Measurements from ENCODE around the gene C1GALT1C1.
"Not testable (repeated sequence)": the region's sequence is repeated elsewhere in the genome, so short reads cannot be mapped to it uniquely, and the experiment has no call there.

C1GALT1C1 gene

DNA sequence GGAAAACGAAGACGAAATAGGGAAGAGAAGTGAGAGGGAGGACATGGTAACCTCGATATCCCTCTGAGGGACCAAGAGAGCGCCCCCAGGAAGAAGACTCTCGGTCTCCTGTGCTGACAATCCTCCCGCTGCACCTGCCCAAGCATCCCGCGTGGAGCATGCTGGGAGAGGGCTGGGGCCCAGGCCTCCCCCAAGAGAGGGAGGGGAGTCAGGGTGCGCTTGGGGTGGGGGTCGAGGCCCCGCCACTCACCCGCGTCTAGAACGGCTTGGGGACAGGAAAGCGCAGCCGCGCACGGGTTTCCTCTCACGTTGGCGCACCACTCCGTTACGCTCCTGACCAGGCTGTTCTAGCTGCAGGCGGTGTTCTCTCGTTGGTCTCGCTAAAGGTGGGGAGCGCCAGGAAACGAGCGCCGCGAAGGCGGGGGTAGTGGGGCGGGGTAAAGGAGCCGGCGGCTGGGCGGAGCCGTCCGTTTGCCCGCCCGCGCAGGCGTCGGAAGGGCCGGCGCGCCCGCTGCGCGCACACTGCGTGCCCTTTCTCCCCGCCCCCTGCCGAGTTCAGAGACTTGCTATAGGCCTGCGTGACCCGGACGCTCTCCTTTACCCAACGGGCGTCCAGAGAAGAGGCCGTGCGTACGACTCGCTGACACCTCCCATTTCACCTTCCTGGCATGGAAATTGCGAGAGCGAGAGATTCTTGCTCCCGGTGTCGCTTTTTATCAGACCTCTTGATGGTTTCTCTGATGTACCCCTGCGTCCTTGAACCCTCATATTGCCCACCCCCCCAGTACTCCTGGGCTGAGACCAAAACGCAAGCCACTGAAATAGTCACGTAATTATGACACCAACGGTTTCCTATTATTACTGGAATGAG lies at the start of gene C1GALT1C1:
Gene C1GALT1C1, minus strand, starts transcription at position 388 of the 871 bp plus-strand sequence. CDS start 2,888 bp downstream, outside the sequence.
- DNase-seq (ENCODE audit: low read depth) = peak; percentile 82

GRCh38 chrX:120677004-120677652 lies 47.3 kb upstream of the C1GALT1C1 start:
- no peak for DNase-seq (ENCODE audit: low read depth)

DNA sequence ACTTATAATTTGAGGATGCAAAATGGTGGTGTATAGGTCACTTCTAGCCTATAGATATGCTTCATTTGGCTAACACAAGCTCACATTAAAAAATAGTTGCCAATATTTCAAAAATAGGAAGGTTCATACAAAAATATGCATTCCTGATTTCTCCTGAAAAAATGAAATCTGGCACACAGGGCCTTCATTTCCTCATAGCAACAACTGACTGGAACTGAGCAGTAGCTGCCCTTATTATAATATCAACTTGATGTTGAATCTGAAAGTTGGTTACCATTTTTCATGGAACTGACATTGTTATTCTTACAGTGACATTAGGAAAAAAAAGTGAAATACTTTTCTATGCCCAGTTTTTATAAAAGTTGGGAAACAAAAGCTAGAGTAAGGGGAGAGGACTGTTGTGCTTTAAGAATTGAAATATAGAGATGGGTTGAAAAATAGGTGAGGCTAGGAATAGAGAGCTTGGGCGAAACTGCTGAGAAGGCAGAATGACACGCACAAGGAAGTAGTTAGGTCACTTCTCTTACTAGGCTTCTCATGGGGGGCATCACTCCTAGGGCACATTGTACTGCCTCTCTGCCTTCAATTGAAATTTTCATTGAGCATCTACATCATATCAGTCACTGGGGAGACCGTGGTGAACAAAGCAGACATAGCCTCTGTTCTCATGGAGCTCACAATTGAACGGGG lies 43.1 kb upstream of the C1GALT1C1 start:
- no peak for DNase-seq (ENCODE audit: low read depth)

DNA sequence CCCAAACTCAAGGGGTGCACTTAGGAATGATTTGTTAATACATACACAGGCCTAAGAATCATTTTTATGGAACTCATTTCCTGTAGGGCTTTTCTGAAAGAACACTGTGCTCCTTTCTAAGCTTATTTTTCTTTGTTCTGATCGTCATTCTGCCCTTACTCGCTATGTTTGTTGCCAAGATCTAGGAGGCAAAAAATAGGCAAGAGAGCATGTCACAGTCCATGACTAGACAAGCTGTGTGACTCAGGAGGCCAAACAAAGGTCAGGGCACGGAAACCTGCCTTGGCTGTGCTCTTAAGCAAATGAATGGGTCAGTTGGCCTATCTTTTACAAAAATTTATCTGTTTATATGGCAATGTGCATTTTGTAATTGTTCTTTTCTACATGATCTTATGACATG lies 42.5 kb upstream of the C1GALT1C1 start:
- no peak for DNase-seq (ENCODE audit: low read depth)

DNA sequence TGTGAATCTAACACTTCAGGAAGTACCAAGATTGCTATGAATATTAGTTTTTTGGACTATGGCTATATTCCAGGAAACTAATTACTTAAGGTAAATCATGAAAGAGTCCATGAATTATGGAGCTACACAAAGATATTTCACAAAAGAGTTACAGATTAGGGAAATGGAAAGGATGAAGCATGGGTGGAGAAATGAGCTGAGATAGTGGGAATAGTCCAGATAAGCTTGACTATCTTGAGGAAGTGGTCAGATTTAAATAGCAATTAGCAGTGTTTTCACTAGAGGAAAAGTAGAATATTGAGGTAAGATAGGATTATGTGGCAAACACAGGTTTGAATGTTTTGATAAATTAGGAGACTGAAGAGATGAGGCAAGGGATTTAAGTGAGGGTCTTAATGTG lies 42.1 kb upstream of the C1GALT1C1 start:
- DNase-seq (ENCODE audit: low read depth) = no peak

DNA sequence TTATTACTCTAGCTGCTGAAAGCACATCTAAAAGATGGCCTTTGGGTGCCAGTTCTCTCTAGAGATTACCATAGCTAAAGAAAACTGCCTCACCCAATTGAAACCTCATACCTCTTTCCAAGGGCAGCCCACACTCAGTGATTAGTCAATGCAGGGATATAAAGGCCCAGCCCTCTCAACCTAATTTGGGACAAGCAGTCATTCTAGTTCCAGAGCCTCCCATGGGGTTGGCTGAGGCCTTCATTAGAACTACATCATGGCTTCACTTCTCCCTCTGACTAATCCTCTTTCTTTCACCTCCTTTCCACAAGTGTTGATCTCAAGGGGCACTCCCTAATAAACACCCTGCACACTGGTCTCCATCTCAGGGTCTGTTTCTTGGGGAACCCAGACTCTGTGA lies 38.5 kb upstream of the C1GALT1C1 start:
- DNase-seq (ENCODE audit: low read depth) = no peak

DNA sequence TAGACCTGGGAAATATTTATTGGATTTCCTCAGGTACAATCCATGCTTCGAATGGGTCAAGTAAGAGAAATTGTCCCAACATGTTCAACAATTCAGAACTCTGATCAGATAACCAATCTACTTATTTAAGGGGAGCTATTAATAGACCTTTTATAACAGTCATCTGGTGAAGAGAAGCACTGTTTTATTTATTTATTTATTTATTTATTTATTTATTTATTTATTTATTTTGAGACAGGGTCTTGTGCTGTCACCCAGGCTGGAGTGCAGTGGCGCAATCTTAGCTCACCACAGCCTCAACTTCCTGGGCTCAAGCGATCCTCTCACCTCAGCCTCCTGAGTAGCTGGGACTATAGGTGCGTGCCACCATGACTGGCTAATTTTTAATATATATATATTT lies 34.7 kb upstream of the C1GALT1C1 start:
- DNase-seq (ENCODE audit: low read depth) = not testable (repeated sequence)

DNA sequence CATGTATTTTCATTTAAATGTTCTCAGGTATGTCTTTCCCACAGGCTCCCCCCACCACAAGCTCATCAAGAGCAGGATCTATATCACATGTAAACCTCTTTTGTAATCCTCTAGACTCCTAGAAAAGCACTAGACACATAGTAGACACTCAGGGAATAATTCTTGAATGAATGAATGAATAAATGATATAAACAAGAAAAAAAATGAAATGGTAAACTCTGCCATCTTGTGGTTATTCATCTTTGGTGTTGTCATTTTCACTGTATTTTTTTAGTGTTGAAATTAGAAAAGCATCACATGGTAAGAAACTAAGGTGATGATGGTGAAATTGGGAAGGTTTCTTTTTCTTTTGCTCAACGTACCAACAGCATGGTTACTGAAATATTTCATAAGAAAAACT lies 34.2 kb upstream of the C1GALT1C1 start:
- no peak for DNase-seq (ENCODE audit: low read depth)

GRCh38 chrX:120662662-120663061 lies 32.8 kb upstream of the C1GALT1C1 start:
- DNase-seq (ENCODE audit: low read depth) = no peak

GRCh38 chrX:120660637-120661036 lies 30.8 kb upstream of the C1GALT1C1 start:
- DNase-seq (ENCODE audit: low read depth) = no peak

DNA sequence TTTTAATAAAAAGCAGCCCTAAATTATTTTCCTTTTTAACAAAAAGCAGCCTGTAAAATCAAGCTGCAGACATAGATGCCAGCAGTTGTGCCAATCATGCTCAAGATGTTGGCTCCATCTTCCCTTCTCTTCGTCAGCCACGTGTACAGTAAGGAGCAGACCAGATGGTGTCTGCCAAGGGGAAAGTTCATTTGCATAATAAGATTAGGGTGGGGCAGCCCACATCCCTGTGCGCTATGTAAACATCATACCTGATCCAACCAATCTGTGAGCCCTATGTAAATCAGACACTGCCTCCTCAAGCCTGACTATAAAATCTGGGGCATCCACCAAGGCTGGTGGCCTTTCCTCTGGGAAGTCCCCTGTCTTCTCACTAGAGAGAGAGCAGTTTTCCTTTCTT lies 23.1 kb upstream of the C1GALT1C1 start:
- DNase-seq (ENCODE audit: low read depth) = no peak

DNA sequence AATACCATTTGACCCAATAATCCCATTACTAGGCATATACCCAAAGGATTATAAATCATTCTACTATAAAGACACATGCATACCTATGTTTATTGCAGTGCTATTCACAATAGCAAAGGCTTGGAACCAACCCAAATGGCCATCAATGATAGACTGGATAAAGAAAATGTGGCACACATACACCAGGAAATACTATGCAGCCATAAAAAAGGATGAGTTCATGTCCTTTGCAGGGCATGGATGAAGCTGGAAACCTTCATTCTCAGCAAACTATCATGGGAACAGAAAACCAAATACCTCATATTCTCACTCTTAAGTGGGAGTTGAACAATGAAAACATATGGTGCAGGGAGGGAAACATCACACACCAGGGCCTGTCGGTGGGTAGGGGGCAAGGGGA lies 22.4 kb upstream of the C1GALT1C1 start:
- DNase-seq (ENCODE audit: low read depth) = not testable (repeated sequence)

- DNase-seq (ENCODE audit: low read depth) = no peak
Measured at GRCh38 chrX:120647127-120647526, 17.3 kb upstream of the C1GALT1C1 start.

- DNase-seq (ENCODE audit: low read depth) = no peak
Measured at GRCh38 chrX:120642871-120643270, 13.0 kb upstream of the C1GALT1C1 start.

GRCh38 chrX:120638619-120639018 lies 8.8 kb upstream of the C1GALT1C1 start:
- no peak for DNase-seq (ENCODE audit: low read depth)

DNA sequence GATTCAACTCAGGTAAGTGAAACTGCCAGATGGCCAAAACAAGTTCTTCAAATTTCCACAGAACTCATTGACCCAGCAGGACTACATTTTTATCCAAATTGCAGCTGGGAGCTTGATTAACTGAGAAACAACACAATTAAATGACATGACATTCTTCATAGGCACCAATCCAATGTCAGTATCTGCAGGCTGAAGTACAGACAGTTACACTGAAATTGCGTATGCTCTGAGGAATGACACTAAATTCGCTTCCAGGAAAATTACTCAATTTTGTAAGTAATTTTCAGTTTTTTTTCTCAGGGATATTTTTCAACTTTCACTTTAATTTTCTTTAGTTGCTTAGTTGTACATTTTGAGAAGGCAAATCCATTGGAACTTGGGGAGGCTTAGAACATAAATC lies 4.5 kb downstream of the C1GALT1C1 start:
- no peak for DNase-seq (ENCODE audit: low read depth)

DNA sequence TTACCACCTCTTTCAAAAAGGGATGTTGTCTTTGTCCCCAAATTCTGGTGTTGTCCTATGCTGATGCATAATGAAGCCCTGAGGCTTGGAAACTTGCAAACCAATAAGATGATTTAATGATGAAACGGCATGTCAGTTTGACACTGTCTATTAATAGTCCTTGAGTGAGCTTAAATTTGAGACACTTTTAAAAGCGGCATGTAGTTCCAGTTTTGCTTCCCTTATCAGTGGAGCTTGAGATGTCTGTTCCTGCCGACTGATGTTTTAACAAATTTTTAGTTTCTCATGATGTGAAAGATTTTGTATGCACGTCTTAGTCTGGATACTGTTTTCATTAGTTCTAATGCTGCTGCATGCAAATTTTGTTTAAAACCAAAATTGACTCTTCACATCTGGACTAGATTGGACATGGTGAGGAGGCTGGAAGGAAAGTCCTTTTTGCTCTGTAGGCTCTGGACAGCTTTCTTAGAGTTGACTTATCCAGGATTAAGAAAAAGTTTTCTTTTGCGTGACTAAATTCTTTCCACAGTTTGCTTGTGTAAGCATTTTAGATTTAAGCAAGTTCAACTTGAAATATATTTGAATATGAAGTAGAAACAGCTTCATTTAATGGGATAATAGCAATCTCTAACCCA lies 11.7 kb downstream of the C1GALT1C1 start:
- no peak for DNase-seq (ENCODE audit: low read depth)

DNA sequence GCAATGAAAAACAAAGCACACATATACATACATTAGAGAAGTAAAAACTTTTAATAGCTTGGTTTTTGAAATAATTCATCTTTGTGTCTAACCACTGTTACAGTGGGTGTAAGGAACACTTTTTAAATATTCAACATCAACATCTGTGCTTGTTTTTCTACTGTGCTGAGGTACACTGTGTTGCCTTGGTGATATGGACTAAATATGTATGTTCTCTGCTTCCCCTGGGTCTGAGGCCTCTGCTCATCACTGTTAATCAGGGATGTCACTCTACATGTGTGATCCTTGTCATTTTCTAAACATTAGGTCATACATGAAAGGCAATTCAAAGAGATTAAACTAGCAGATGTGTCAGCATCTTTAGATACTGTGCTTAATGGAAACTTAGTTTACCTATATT lies 15.0 kb downstream of the C1GALT1C1 start:
- DNase-seq (ENCODE audit: low read depth) = no peak

GRCh38 chrX:120612086-120612485 lies 17.8 kb downstream of the C1GALT1C1 start:
- DNase-seq (ENCODE audit: low read depth) = no peak

- no peak for DNase-seq (ENCODE audit: low read depth)
Measured at GRCh38 chrX:120604361-120604782, 25.5 kb downstream of the C1GALT1C1 start.

GRCh38 chrX:120603707-120604360 lies 26.0 kb downstream of the C1GALT1C1 start, which contains the start of gene MCTS1:
Gene MCTS1 (plus strand): TSS chrX:120604101. CDS start chrX:120604237, 136 bp downstream.
- DNase-seq (ENCODE audit: low read depth) = peak; percentile 47

- DNase-seq (ENCODE audit: low read depth) = no peak
Measured at GRCh38 chrX:120585702-120586101, 44.2 kb downstream of the C1GALT1C1 start.

All from activated T-cell treated with anti-CD3 and anti-CD28 coated beads for 1 hour (primary cell).